K562 (cell line): ENCODE measurements around the gene GALK2.

Experiments used
- CTCF ChIP-seq, 3 experiments: IDR thresholded peaks in 2 of 3; conservative IDR thresholded peaks in 1 of 3; 2 replicates each; pipeline ENCODE4 v1.5.1; 2011 to 2012; ENCODE audit warnings: low read length in 3 of 3, mild to moderate bottlenecking in 3 of 3, control low read depth in 2 of 3, improper control_type of control experiment in 1 of 3, inconsistent platforms in 1 of 3, low read depth in 1 of 3, mixed read lengths in 1 of 3, moderate library complexity in 1 of 3; ENCODE audit not compliant: insufficient read depth in 2 of 3
- EP300 ChIP-seq: IDR thresholded peaks from 2 replicates; pipeline ENCODE4 v1.6.1; 2012; ENCODE audit warnings: low read length, improper control_type of control experiment
- GABPB1 ChIP-seq: sonication (generic); formaldehyde crosslinking; IDR thresholded peaks from 2 replicates; pipeline ENCODE4 v1.8.0; 2022; ENCODE audit warnings: mild to moderate bottlenecking, missing genetic modification reagents
- NFYB ChIP-seq: IDR thresholded peaks from 2 replicates; pipeline ENCODE4 v1.6.1; 2011; ENCODE audit warnings: mild to moderate bottlenecking, moderate library complexity; ENCODE audit not compliant: insufficient read length; ENCODE audit errors: extremely low read depth
- POLR2A ChIP-seq: fragments of 450-650 bp; conservative IDR thresholded peaks from 2 replicates; pipeline ENCODE4 v1.6.1; 2016
- SMARCC2 ChIP-seq: fragments of 450-650 bp; IDR thresholded peaks from 2 replicates; pipeline ENCODE4 v1.6.1; 2017; ENCODE audit warnings: antibody characterized with exemption, moderate library complexity, mild to moderate bottlenecking, low read depth
- SRSF9 ChIP-seq: fragments of 200-400 bp; formaldehyde crosslinking; IDR thresholded peaks from 2 replicates; pipeline ENCODE4 v1.6.1; 2017; ENCODE audit warnings: low read depth, low read length, borderline replicate concordance
- ZBTB8A ChIP-seq: fragments of 450-650 bp; IDR thresholded peaks from 2 replicates; pipeline ENCODE4 v1.6.1; 2018; ENCODE audit warnings: mild to moderate bottlenecking, moderate library complexity; ENCODE audit not compliant: partially characterized antibody

GRCh38 chr15:49168016-49168415 lies 2.0 kb upstream of the GALK2 start:
- TF ChIP-seq NFYB, result no peak
- TF ChIP-seq CTCF (IDR thresholded peaks at IDR 0.05 in 2 of 3, conservative IDR thresholded peaks at IDR 0.05 in 1 of 3; ENCODE audit: insufficient read depth in 2 of 3, low read depth in 1 of 3, low read length in 3 of 3), result no peak
- no peak for TF ChIP-seq ZBTB8A
- no peak for TF ChIP-seq POLR2A
- TF ChIP-seq SRSF9, result no peak
- no peak for TF ChIP-seq GABPB1
- no peak for TF ChIP-seq SMARCC2
- no peak for TF ChIP-seq EP300
